ENCODE measurements around the gene FABP3. TPM values are rescaled to one million over a fixed set of nuclear protein-coding genes. Genes with fewer than 3 reads are reported as not detected.

The FABP3 gene
- total and polyA plus RNA-seq, 2 donors (not counting 1 experiment from before 2014, with no cell fraction given): 275 to 554 TPM

GRCh38 chr1:31399976-31400375 lies 27.1 kb upstream of the FABP3 start:
- Histone ChIP-seq H3K9ac (ENCODE audit: insufficient read depth, low read length) (no peak overlapping the region), H3K4me2 (ENCODE audit: extremely low read depth, insufficient read depth, low read length) (no peak overlapping the region), H3K4me3 (replicated peaks in 1 of 4; ENCODE audit: control extremely low read depth in 1 of 4, insufficient read depth in 1 of 4, low read depth in 3 of 4, low read length in 4 of 4) (no peak overlapping the region), H2AFZ (ENCODE audit: low read length) (no peak overlapping the region), H3K36me3 (ENCODE audit: control insufficient read depth, insufficient read depth, low read length) (no peaks in the 10 kb centered on the region), H3K9me3 (ENCODE audit: control insufficient read depth, insufficient read depth, low read depth, low read length) (no peaks in the 10 kb centered on the region), H3K4me1 (ENCODE audit: control insufficient read depth, extremely low read depth, insufficient read depth, low read length) (peaks cover 25% of the 10 kb centered on the region), H3K27me3 (ENCODE audit: control insufficient read depth, insufficient read depth, low read length) (no peaks in the 10 kb centered on the region), H3K27ac (ENCODE audit: insufficient read depth, low read length) (peak overlapping the region; percentile 29), H3K79me2 (ENCODE audit: control insufficient read depth, insufficient read depth, low read length) (no peaks in the 10 kb centered on the region), H4K20me1 (ENCODE audit: control insufficient read depth, extremely low read depth, insufficient read depth, low read length) (no peaks in the 10 kb centered on the region)
- peak in 1 of 2 donors; percentile 32 for DNase-seq (ENCODE audit: low read depth in 2 of 2)
- no peak for TF ChIP-seq CTCF (conservative IDR thresholded peaks at IDR 0.05 in 1 of 2, IDR thresholded peaks at IDR 0.05 in 1 of 2; ENCODE audit: low read depth in 1 of 2, low read length in 2 of 2)
- TF ChIP-seq EZH2 (IDR thresholded peaks at IDR 0.05; ENCODE audit: low read length, missing control alignments): no peak

- TF ChIP-seq EZH2 (IDR thresholded peaks at IDR 0.05; ENCODE audit: low read length, missing control alignments): no peak
- no peak for TF ChIP-seq CTCF (conservative IDR thresholded peaks at IDR 0.05 in 1 of 2, IDR thresholded peaks at IDR 0.05 in 1 of 2; ENCODE audit: low read depth in 1 of 2, low read length in 2 of 2)
- Histone ChIP-seq H3K4me2 (ENCODE audit: extremely low read depth, insufficient read depth, low read length) (no peak overlapping the region), H2AFZ (ENCODE audit: low read length) (no peak overlapping the region), H3K36me3 (ENCODE audit: control insufficient read depth, insufficient read depth, low read length) (no peaks in the 10 kb centered on the region), H3K27me3 (ENCODE audit: control insufficient read depth, insufficient read depth, low read length) (no peaks in the 10 kb centered on the region), H3K4me3 (replicated peaks in 1 of 4; ENCODE audit: control extremely low read depth in 1 of 4, insufficient read depth in 1 of 4, low read depth in 3 of 4, low read length in 4 of 4) (no peak overlapping the region), H3K27ac (ENCODE audit: insufficient read depth, low read length) (peak overlapping the region; percentile 17), H3K9ac (ENCODE audit: insufficient read depth, low read length) (no peak overlapping the region), H3K9me3 (ENCODE audit: control insufficient read depth, insufficient read depth, low read depth, low read length) (no peaks in the 10 kb centered on the region), H4K20me1 (ENCODE audit: control insufficient read depth, extremely low read depth, insufficient read depth, low read length) (no peaks in the 10 kb centered on the region), H3K4me1 (ENCODE audit: control insufficient read depth, extremely low read depth, insufficient read depth, low read length) (peaks cover 27% of the 10 kb centered on the region), H3K79me2 (ENCODE audit: control insufficient read depth, insufficient read depth, low read length) (no peaks in the 10 kb centered on the region)
- DNase-seq (ENCODE audit: low read depth in 2 of 2): no peak
These were observed 25.4 kb upstream of the FABP3 start for GRCh38 chr1:31398246-31398645.

- Histone ChIP-seq H3K36me3 (ENCODE audit: control insufficient read depth, insufficient read depth, low read length) (no peaks in the 10 kb centered on the region), H3K9me3 (ENCODE audit: control insufficient read depth, insufficient read depth, low read depth, low read length) (no peaks in the 10 kb centered on the region), H3K79me2 (ENCODE audit: control insufficient read depth, insufficient read depth, low read length) (no peaks in the 10 kb centered on the region), H3K27me3 (ENCODE audit: control insufficient read depth, insufficient read depth, low read length) (no peaks in the 10 kb centered on the region), H3K4me3 (replicated peaks in 1 of 4; ENCODE audit: control extremely low read depth in 1 of 4, insufficient read depth in 1 of 4, low read depth in 3 of 4, low read length in 4 of 4) (no peak overlapping the region), H3K4me1 (ENCODE audit: control insufficient read depth, extremely low read depth, insufficient read depth, low read length) (peaks cover 27% of the 10 kb centered on the region), H3K4me2 (ENCODE audit: extremely low read depth, insufficient read depth, low read length) (peak overlapping the region; percentile 25), H3K9ac (ENCODE audit: insufficient read depth, low read length) (no peak overlapping the region), H2AFZ (ENCODE audit: low read length) (no peak overlapping the region), H4K20me1 (ENCODE audit: control insufficient read depth, extremely low read depth, insufficient read depth, low read length) (no peaks in the 10 kb centered on the region), H3K27ac (ENCODE audit: insufficient read depth, low read length) (peak overlapping the region; percentile 71)
- peak in 1 of 2 donors; percentile 62 for DNase-seq (ENCODE audit: low read depth in 2 of 2)
- TF ChIP-seq CTCF (conservative IDR thresholded peaks at IDR 0.05 in 1 of 2, IDR thresholded peaks at IDR 0.05 in 1 of 2; ENCODE audit: low read depth in 1 of 2, low read length in 2 of 2) (no peak), EZH2 (IDR thresholded peaks at IDR 0.05; ENCODE audit: low read length, missing control alignments) (no peak)
These were observed 24.7 kb upstream of the FABP3 start for GRCh38 chr1:31397360-31398095.

Data from fibroblast of lung (primary cell).